ENCODE results near the gene MCTP2. TPM values are rescaled to one million over a fixed set of nuclear protein-coding genes. Genes with fewer than 3 reads are reported as not detected.

Gene MCTP2
- polyA plus RNA-seq, 4 donors, result 4.1 to 11.7 (median 5.6) TPM

DNA sequence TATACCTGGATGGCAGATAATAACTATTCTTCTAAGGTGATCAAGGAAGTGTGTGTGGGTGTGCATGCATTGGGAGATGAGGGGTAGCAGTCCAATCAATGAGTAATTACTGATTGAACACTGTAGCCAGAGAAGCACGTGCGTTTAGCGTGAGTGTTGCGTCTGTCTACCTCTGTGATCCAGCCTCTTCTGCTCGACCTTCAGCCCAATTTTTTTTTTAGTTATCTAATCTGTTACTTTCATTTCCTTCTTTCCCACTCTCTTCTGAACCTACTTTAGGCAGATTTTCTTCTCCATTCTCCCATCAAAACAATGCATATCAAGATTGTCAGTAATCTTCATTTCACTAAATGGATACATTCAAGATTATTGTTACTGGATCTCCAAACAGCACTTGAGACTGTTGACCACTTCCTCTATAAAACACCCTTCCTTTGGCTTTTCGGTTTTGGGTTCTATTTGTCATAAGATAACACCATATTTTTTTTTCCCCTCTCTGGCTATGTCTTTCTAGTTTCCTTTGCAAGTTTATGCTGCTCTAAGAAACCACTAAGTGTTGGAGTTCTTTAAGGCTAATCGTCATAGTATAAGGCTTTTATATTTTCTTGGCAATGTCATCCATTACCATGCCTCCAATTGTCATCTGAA lies 41.0 kb downstream of the MCTP2 start:
- H3K9me3 ChIP-seq (ENCODE audit: control insufficient read depth in 2 of 2, insufficient read depth in 1 of 2, low read depth in 1 of 2, low read length in 1 of 2), result no peaks in the 10 kb centered on the region
- H3K4me3 ChIP-seq (ENCODE audit: low read depth in 1 of 3, low read length in 3 of 3), result no peak overlapping the region
- H3K27me3 ChIP-seq (ENCODE audit: control insufficient read depth in 3 of 3, insufficient read depth in 3 of 3, low read length in 3 of 3), result no peaks in the 10 kb centered on the region
- H3K36me3 ChIP-seq (ENCODE audit: control insufficient read depth in 3 of 3, insufficient read depth in 2 of 3, low read depth in 1 of 3, low read length in 3 of 3), result no peaks in the 10 kb centered on the region
- WGBS, 3 donors, result 29 to 49% (median 33%) methylated on average over 7 of the region's 7 CpGs
- no peak for FAIRE-seq
- H3K4me1 ChIP-seq (ENCODE audit: control insufficient read depth in 3 of 3, insufficient read depth in 2 of 3, low read depth in 1 of 3, low read length in 2 of 3), result peaks cover 0 to 2% (median 2%) of the 10 kb centered on the region in 3 donors
- DNase-seq, result peak in 1 of 2 donors; percentile 57
- H3K27ac ChIP-seq (ENCODE audit: low read depth in 1 of 3, low read length in 2 of 3), result peak overlapping the region in 1 of 3 donors; percentile 2

DNA sequence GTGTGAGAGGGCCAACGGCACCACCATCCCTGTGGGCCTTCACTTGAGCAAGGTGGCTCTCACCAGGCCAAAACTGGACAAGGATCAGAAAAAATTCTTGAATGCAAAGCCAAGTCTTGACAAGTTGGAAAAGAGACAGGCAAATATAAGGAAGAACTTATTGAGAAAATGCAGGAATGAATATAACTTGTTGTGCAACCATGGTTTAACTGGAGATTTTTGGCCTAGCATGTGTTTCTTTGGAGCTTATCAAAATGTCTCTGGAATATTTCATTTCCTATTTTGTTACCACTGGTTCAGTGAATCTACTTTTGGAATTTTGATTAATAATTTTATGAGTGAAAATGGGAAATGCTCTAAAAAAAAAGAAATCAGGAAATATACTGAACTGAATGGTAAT lies 42.5 kb downstream of the MCTP2 start:
- DNase-seq, result no peak

GRCh38 chr15:94274745-94275144 lies 43.4 kb downstream of the MCTP2 start:
- WGBS, 3 donors, result 91 to 96% (median 96%) methylated on average over 1 of the region's 1 CpG

More for the DNA sequence above, 42.5 kb downstream of the MCTP2 start:
- Histone ChIP-seq H3K9me3 (ENCODE audit: control insufficient read depth in 2 of 2, insufficient read depth in 1 of 2, low read depth in 1 of 2, low read length in 1 of 2) (no peaks in the 10 kb centered on the region), H3K36me3 (ENCODE audit: control insufficient read depth in 3 of 3, insufficient read depth in 2 of 3, low read depth in 1 of 3, low read length in 3 of 3) (no peaks in the 10 kb centered on the region), H3K4me3 (ENCODE audit: low read depth in 1 of 3, low read length in 3 of 3) (no peak overlapping the region), H3K4me1 (ENCODE audit: control insufficient read depth in 3 of 3, insufficient read depth in 2 of 3, low read depth in 1 of 3, low read length in 2 of 3) (peaks cover 0 to 2% (median 2%) of the 10 kb centered on the region in 3 donors), H3K27ac (ENCODE audit: low read depth in 1 of 3, low read length in 2 of 3) (no peak overlapping the region), H3K27me3 (ENCODE audit: control insufficient read depth in 3 of 3, insufficient read depth in 3 of 3, low read length in 3 of 3) (no peaks in the 10 kb centered on the region)
- WGBS, 3 donors, result 87 to 92% (median 88%) methylated on average over 1 of the region's 1 CpG
- FAIRE-seq, result no peak

DNA sequence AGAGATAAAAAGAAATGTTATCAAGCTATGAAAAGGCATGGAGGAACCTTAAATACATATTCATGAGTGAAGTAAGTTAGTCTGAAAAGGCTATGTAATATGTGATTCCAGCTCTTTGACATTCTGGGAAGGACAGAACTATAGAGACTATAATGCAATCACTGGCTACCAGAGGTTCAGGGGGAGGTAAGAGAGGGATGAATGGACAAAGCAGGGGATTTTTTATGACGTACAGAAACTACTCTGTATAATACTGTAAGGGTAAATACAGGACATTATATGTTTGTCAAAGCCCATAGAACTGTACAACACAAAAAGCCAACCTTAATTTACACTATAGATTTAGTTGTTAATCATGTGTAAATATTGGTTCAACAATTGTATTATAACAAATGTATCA lies 46.1 kb downstream of the MCTP2 start:
- Histone ChIP-seq H3K27ac (ENCODE audit: low read depth in 1 of 3, low read length in 2 of 3) (no peak overlapping the region), H3K4me3 (ENCODE audit: low read depth in 1 of 3, low read length in 3 of 3) (no peak overlapping the region), H3K9me3 (ENCODE audit: control insufficient read depth in 2 of 2, insufficient read depth in 1 of 2, low read depth in 1 of 2, low read length in 1 of 2) (no peaks in the 10 kb centered on the region), H3K4me1 (ENCODE audit: control insufficient read depth in 3 of 3, insufficient read depth in 2 of 3, low read depth in 1 of 3, low read length in 2 of 3) (peaks cover 0 to 2% (median 0%) of the 10 kb centered on the region in 3 donors), H3K36me3 (ENCODE audit: control insufficient read depth in 3 of 3, insufficient read depth in 2 of 3, low read depth in 1 of 3, low read length in 3 of 3) (no peaks in the 10 kb centered on the region), H3K27me3 (ENCODE audit: control insufficient read depth in 3 of 3, insufficient read depth in 3 of 3, low read length in 3 of 3) (no peaks in the 10 kb centered on the region)
- DNase-seq (no peak), FAIRE-seq (no peak)
- 77 to 89% (median 80%) methylated on average over 1 of the region's 1 CpG for WGBS, 3 donors

More at GRCh38 chr15:94274745-94275144, 43.4 kb downstream of the MCTP2 start:
- Histone ChIP-seq H3K9me3 (ENCODE audit: control insufficient read depth in 2 of 2, insufficient read depth in 1 of 2, low read depth in 1 of 2, low read length in 1 of 2) (no peaks in the 10 kb centered on the region), H3K27ac (ENCODE audit: low read depth in 1 of 3, low read length in 2 of 3) (no peak overlapping the region), H3K27me3 (ENCODE audit: control insufficient read depth in 3 of 3, insufficient read depth in 3 of 3, low read length in 3 of 3) (no peaks in the 10 kb centered on the region), H3K36me3 (ENCODE audit: control insufficient read depth in 3 of 3, insufficient read depth in 2 of 3, low read depth in 1 of 3, low read length in 3 of 3) (no peaks in the 10 kb centered on the region), H3K4me3 (ENCODE audit: low read depth in 1 of 3, low read length in 3 of 3) (no peak overlapping the region), H3K4me1 (ENCODE audit: control insufficient read depth in 3 of 3, insufficient read depth in 2 of 3, low read depth in 1 of 3, low read length in 2 of 3) (peaks cover 0 to 2% (median 2%) of the 10 kb centered on the region in 3 donors)
- DNase-seq (no peak), FAIRE-seq (no peak)

DNA sequence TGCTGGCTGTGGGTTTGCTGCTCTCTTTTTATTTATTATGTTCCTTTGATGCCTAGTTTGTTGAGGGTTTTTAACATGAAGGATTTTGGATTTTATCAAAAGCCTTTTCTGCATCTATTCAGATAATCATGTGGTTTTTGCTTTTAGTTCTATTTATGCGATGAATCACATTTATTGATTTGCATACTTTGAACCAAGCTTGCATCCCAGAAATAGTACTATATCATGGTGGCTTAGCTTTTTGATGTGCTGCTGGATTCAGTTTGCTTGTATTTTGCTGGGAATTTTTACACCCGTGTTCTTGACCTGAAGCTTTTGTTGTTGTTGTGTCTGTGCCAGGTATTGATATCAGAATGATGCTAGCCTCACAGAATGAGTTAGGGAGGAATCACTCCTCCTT lies 48.4 kb downstream of the MCTP2 start:
- Histone ChIP-seq H3K36me3 (ENCODE audit: control insufficient read depth in 3 of 3, insufficient read depth in 2 of 3, low read depth in 1 of 3, low read length in 3 of 3) (peaks cover 0 to 5% (median 0%) of the 10 kb centered on the region in 3 donors), H3K4me1 (ENCODE audit: control insufficient read depth in 3 of 3, insufficient read depth in 2 of 3, low read depth in 1 of 3, low read length in 2 of 3) (no peaks in the 10 kb centered on the region), H3K9me3 (ENCODE audit: control insufficient read depth in 2 of 2, insufficient read depth in 1 of 2, low read depth in 1 of 2, low read length in 1 of 2) (no peaks in the 10 kb centered on the region), H3K27me3 (ENCODE audit: control insufficient read depth in 3 of 3, insufficient read depth in 3 of 3, low read length in 3 of 3) (no peaks in the 10 kb centered on the region), H3K4me3 (ENCODE audit: low read depth in 1 of 3, low read length in 3 of 3) (no peak overlapping the region), H3K27ac (ENCODE audit: low read depth in 1 of 3, low read length in 2 of 3) (no peak overlapping the region)
- WGBS, 3 donors, result 80 to 92% (median 82%) methylated on average over 2 of the region's 2 CpGs
- FAIRE-seq, result no peak
- no peak for DNase-seq

DNA sequence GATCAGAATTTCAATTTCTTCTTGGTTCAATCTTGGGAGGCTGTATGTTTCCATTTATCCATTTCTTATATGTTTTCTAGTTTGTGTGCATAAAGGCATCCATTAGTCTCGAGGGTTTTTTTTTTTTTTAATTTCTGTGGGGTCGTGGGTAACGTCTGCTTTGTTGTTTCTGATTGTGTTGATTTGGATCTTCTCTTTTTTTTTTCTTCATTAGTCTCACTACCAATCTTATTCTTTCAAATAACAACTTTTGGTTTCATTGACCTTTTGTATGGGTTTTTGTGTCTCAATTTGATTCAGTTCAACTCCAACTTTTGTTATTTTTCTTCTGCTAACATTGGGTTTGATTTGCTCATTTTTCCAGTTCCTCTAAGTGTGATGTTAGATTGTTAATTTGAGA lies 48.9 kb downstream of the MCTP2 start:
- FAIRE-seq, result no peak
- peaks cover 0 to 5% (median 0%) of the 10 kb centered on the region in 3 donors for H3K36me3 ChIP-seq (ENCODE audit: control insufficient read depth in 3 of 3, insufficient read depth in 2 of 3, low read depth in 1 of 3, low read length in 3 of 3)
- no peak overlapping the region for H3K27ac ChIP-seq (ENCODE audit: low read depth in 1 of 3, low read length in 2 of 3)
- no peak overlapping the region for H3K4me3 ChIP-seq (ENCODE audit: low read depth in 1 of 3, low read length in 3 of 3)
- whole genome bisulfite sequencing, 3 donors, result 62 to 89% (median 85%) methylated on average over 3 of the region's 3 CpGs
- no peaks in the 10 kb centered on the region for H3K9me3 ChIP-seq (ENCODE audit: control insufficient read depth in 2 of 2, insufficient read depth in 1 of 2, low read depth in 1 of 2, low read length in 1 of 2)
- H3K4me1 ChIP-seq (ENCODE audit: control insufficient read depth in 3 of 3, insufficient read depth in 2 of 3, low read depth in 1 of 3, low read length in 2 of 3), result no peaks in the 10 kb centered on the region
- no peak for DNase-seq
- H3K27me3 ChIP-seq (ENCODE audit: control insufficient read depth in 3 of 3, insufficient read depth in 3 of 3, low read length in 3 of 3), result no peaks in the 10 kb centered on the region

DNA sequence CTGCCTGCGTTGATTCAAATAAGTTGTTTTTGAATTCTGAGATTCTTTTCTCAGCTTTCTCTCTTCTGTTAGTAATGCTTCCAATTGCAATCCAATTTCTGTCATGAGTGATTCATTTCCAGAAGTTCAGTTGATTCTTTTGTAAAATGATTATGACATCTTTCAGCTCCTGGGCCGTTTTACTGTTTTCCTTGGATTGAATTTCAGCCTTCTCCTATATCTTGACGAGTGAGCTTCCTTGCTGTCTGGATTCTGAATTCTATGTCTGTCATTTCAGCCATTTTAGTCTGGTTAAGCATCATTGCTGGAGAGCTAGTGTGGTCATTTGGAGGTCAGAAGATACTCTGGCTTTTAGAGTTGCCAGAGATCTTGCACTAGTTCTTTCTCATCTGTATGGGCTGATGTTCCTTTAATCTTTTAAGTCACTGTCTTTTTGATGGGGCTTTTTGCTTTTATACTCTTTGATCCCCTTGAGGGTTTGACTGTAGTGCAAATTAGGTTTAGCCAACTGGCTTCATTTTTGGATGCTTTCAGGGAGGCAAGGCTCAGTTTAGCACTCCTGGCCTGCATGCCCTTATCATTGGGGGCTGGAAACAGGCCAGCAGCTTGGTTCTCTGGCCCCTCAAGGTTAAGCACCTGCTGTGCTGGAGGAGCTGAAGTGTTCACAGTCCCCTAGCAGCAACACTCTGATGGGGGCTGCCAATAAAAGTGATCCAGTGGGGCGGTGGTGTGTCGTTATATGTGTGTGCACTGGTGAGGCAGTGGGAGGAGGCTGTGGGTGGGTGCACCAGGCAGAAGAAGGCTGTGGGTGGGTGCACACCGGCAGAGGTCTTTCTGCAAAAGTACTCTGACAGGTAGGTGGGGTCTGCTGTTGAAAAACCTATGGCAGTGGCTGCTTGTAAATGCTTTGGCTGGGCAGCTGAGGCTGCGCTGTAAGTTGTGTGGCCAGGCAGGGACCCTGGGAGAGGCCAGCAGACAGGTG lies 51.2 kb downstream of the MCTP2 start:
- FAIRE-seq, result no peak
- Histone ChIP-seq H3K9me3 (ENCODE audit: control insufficient read depth in 2 of 2, insufficient read depth in 1 of 2, low read depth in 1 of 2, low read length in 1 of 2) (no peaks in the 10 kb centered on the region), H3K36me3 (ENCODE audit: control insufficient read depth in 3 of 3, insufficient read depth in 2 of 3, low read depth in 1 of 3, low read length in 3 of 3) (peaks cover 0 to 5% (median 0%) of the 10 kb centered on the region in 3 donors), H3K4me3 (ENCODE audit: low read depth in 1 of 3, low read length in 3 of 3) (no peak overlapping the region), H3K27ac (ENCODE audit: low read depth in 1 of 3, low read length in 2 of 3) (no peak overlapping the region), H3K4me1 (ENCODE audit: control insufficient read depth in 3 of 3, insufficient read depth in 2 of 3, low read depth in 1 of 3, low read length in 2 of 3) (no peaks in the 10 kb centered on the region), H3K27me3 (ENCODE audit: control insufficient read depth in 3 of 3, insufficient read depth in 3 of 3, low read length in 3 of 3) (no peaks in the 10 kb centered on the region)
- DNase-seq, result no peak
- 74 to 80% (median 75%) methylated on average over 7 of the region's 7 CpGs for WGBS, 3 donors

GRCh38 chr15:94286583-94286982 lies 55.2 kb downstream of the MCTP2 start:
- WGBS, 3 donors, result 46 to 81% (median 68%) methylated on average over 3 of the region's 3 CpGs
- Histone ChIP-seq H3K27ac (ENCODE audit: low read depth in 1 of 3, low read length in 2 of 3) (no peak overlapping the region), H3K4me3 (ENCODE audit: low read depth in 1 of 3, low read length in 3 of 3) (no peak overlapping the region), H3K4me1 (ENCODE audit: control insufficient read depth in 3 of 3, insufficient read depth in 2 of 3, low read depth in 1 of 3, low read length in 2 of 3) (no peaks in the 10 kb centered on the region), H3K9me3 (ENCODE audit: control insufficient read depth in 2 of 2, insufficient read depth in 1 of 2, low read depth in 1 of 2, low read length in 1 of 2) (no peaks in the 10 kb centered on the region), H3K36me3 (ENCODE audit: control insufficient read depth in 3 of 3, insufficient read depth in 2 of 3, low read depth in 1 of 3, low read length in 3 of 3) (peaks cover 0 to 5% (median 0%) of the 10 kb centered on the region in 3 donors), H3K27me3 (ENCODE audit: control insufficient read depth in 3 of 3, insufficient read depth in 3 of 3, low read length in 3 of 3) (no peaks in the 10 kb centered on the region)
- no peak for DNase-seq
- FAIRE-seq, result no peak

Measured in small intestine (tissue), 7 donors.